KOPT-K1 (cell line): ENCODE results near the gene STK40.

ENCODE experiments used
- H3K27ac ChIP-seq: fragments of 200-600 bp; sonication (generic); 2 replicates; pipeline ENCODE4 v1.5.1; 2016; ENCODE audit warnings: antibody characterized with exemption, mild to moderate bottlenecking, low read depth, low read length; ENCODE audit not compliant: poor library complexity, severe bottlenecking
- H3K36me3 ChIP-seq: fragments of 200-600 bp; sonication (generic); 2 replicates; pipeline ENCODE4 v1.5.1; 2017; ENCODE audit warnings: antibody characterized with exemption, mild to moderate bottlenecking, low read length, moderate library complexity; ENCODE audit not compliant: insufficient read depth
- H3K9me3 ChIP-seq: fragments of 200-600 bp; sonication (generic); 2 replicates; pipeline ENCODE4 v1.5.1; 2017; ENCODE audit warnings: antibody characterized with exemption, low read length, mild to moderate bottlenecking; ENCODE audit not compliant: insufficient read depth, poor library complexity, severe bottlenecking

Gene STK40

GRCh38 chr1:36305915-36306209 lies 79.9 kb downstream of the STK40 start:
- Histone ChIP-seq H3K9me3 (no peaks in the 10 kb centered on the region), H3K36me3 (peaks cover 52% of the 10 kb centered on the region), H3K27ac (no peak overlapping the region)

GRCh38 chr1:36304970-36305914 lies 80.5 kb downstream of the STK40 start:
- Histone ChIP-seq H3K36me3 (peaks cover 59% of the 10 kb centered on the region), H3K27ac (no peak overlapping the region), H3K9me3 (no peaks in the 10 kb centered on the region)

- Histone ChIP-seq H3K36me3 (peaks cover 66% of the 10 kb centered on the region), H3K9me3 (no peaks in the 10 kb centered on the region), H3K27ac (no peak overlapping the region)
Observed at GRCh38 chr1:36304521-36304920, 81.2 kb downstream of the STK40 start.

- H3K27ac ChIP-seq, result no peak overlapping the region
- H3K9me3 ChIP-seq, result no peaks in the 10 kb centered on the region
Observed at GRCh38 chr1:36303650-36304360, 81.9 kb downstream of the STK40 start.

GRCh38 chr1:36303244-36303643 lies 82.5 kb downstream of the STK40 start:
- Histone ChIP-seq H3K36me3 (peaks cover 79% of the 10 kb centered on the region), H3K27ac (no peak overlapping the region), H3K9me3 (no peaks in the 10 kb centered on the region)

More at GRCh38 chr1:36303650-36304360, 81.9 kb downstream of the STK40 start:
- H3K36me3 ChIP-seq, result peaks cover 73% of the 10 kb centered on the region

- no peaks in the 10 kb centered on the region for H3K9me3 ChIP-seq
- no peak overlapping the region for H3K27ac ChIP-seq
- peaks cover 97% of the 10 kb centered on the region for H3K36me3 ChIP-seq
Observed at GRCh38 chr1:36301220-36301619, 84.5 kb downstream of the STK40 start.

GRCh38 chr1:36300526-36300925 lies 85.2 kb downstream of the STK40 start:
- Histone ChIP-seq H3K27ac (no peak overlapping the region), H3K9me3 (no peaks in the 10 kb centered on the region), H3K36me3 (peaks cover 97% of the 10 kb centered on the region)

- Histone ChIP-seq H3K9me3 (no peaks in the 10 kb centered on the region), H3K36me3 (peaks cover 100% of the 10 kb centered on the region), H3K27ac (no peak overlapping the region)
Observed at GRCh38 chr1:36298640-36299039, 87.1 kb downstream of the STK40 start.

- H3K27ac ChIP-seq, result no peak overlapping the region
- peaks cover 100% of the 10 kb centered on the region for H3K36me3 ChIP-seq
- no peaks in the 10 kb centered on the region for H3K9me3 ChIP-seq
Observed at GRCh38 chr1:36297062-36297461, 88.7 kb downstream of the STK40 start.

- H3K36me3 ChIP-seq, result peaks cover 100% of the 10 kb centered on the region
- H3K27ac ChIP-seq, result no peak overlapping the region
- H3K9me3 ChIP-seq, result no peaks in the 10 kb centered on the region
Observed at GRCh38 chr1:36295390-36295789, 90.3 kb downstream of the STK40 start.
